H9 (cell line): ENCODE results near the gene FAM193A. TPM values are rescaled to one million over a fixed set of nuclear protein-coding genes. Genes with fewer than 3 reads are reported as not detected.

ENCODE experiments used
- DNase-seq: peaks from one replicate; pipeline ENCODE4 v3.0.0-alpha.2; 2017
- H2AFZ ChIP-seq: one replicate; pipeline ENCODE4 v1.6.1; 2013; ENCODE audit warnings: mild to moderate bottlenecking, low read length, control low read depth, moderate library complexity
- H2AK5ac ChIP-seq: 2 replicates; pipeline ENCODE4 v1.6.1; 2013; ENCODE audit warnings: low read length, control low read depth, mixed read lengths; ENCODE audit not compliant: insufficient read length
- H2BK120ac ChIP-seq: one replicate; pipeline ENCODE4 v1.6.1; 2013; ENCODE audit warnings: low read depth, mild to moderate bottlenecking, low read length, control low read depth, inconsistent platforms; ENCODE audit not compliant: poor library complexity, severe bottlenecking
- H2BK12ac ChIP-seq: 2 replicates; pipeline ENCODE4 v1.6.1; 2013; ENCODE audit warnings: low read length, control low read depth, mixed read lengths, low read depth; ENCODE audit not compliant: insufficient read length
- H2BK15ac ChIP-seq: 2 replicates; pipeline ENCODE4 v1.6.1; 2013; ENCODE audit warnings: low read depth, low read length, control low read depth
- H2BK20ac ChIP-seq: one replicate; pipeline ENCODE4 v1.6.1; 2013; ENCODE audit warnings: low read depth, mild to moderate bottlenecking, low read length, control low read depth, inconsistent platforms; ENCODE audit not compliant: poor library complexity, severe bottlenecking
- H2BK5ac ChIP-seq: 2 replicates; pipeline ENCODE4 v1.6.1; 2013; ENCODE audit warnings: low read length, control low read depth, mixed read lengths; ENCODE audit not compliant: insufficient read length
- H3K14ac ChIP-seq: 2 replicates; pipeline ENCODE4 v1.6.1; 2013; ENCODE audit warnings: low read length, control low read depth; ENCODE audit not compliant: insufficient read depth
- H3K18ac ChIP-seq: 2 replicates; pipeline ENCODE4 v1.6.1; 2013; ENCODE audit warnings: low read depth, mild to moderate bottlenecking, mixed read lengths, low read length, control low read depth; ENCODE audit not compliant: insufficient read length
- H3K23ac ChIP-seq: 2 replicates; pipeline ENCODE4 v1.6.1; 2013; ENCODE audit warnings: low read length, control low read depth, mixed read lengths, low read depth; ENCODE audit not compliant: insufficient read length
- H3K23me2 ChIP-seq: 2 replicates; pipeline ENCODE4 v1.6.1; 2013; ENCODE audit warnings: low read depth, mild to moderate bottlenecking, mixed read lengths, low read length, control low read depth; ENCODE audit not compliant: insufficient read length, poor library complexity, severe bottlenecking
- H3K27ac ChIP-seq: 2 replicates; pipeline ENCODE4 v1.5.1; 2013; ENCODE audit warnings: low read length, control low read depth, mixed read lengths, low read depth; ENCODE audit not compliant: insufficient read length
- H3K27me3 ChIP-seq: 2 replicates; pipeline ENCODE4 v1.6.1; 2013; ENCODE audit warnings: low read length, control low read depth, inconsistent platforms; ENCODE audit not compliant: insufficient read depth
- H3K4ac ChIP-seq: 2 replicates; pipeline ENCODE4 v1.6.1; 2013; ENCODE audit warnings: low read depth, mild to moderate bottlenecking, control low read depth, inconsistent platforms, low read length, moderate library complexity
- H3K4me1 ChIP-seq: 2 replicates; pipeline ENCODE4 v1.6.1; 2013; ENCODE audit warnings: low read length, control low read depth, inconsistent platforms; ENCODE audit not compliant: insufficient read depth
- H3K4me2 ChIP-seq: 2 replicates; pipeline ENCODE4 v1.6.1; 2013; ENCODE audit warnings: low read length, control low read depth, mixed read lengths; ENCODE audit not compliant: insufficient read length, insufficient read depth
- H3K56ac ChIP-seq: 2 replicates; pipeline ENCODE4 v1.6.1; 2013; ENCODE audit warnings: low read depth, mild to moderate bottlenecking, mixed read lengths, low read length, control low read depth; ENCODE audit not compliant: insufficient read length
- H3K79me1 ChIP-seq: 2 replicates; pipeline ENCODE4 v1.6.1; 2013; ENCODE audit warnings: low read depth, mild to moderate bottlenecking, moderate library complexity, low read length, control low read depth, inconsistent platforms; ENCODE audit not compliant: insufficient read depth, poor library complexity, severe bottlenecking
- H3K79me2 ChIP-seq: 2 replicates; pipeline ENCODE4 v1.6.1; 2013; ENCODE audit warnings: low read length, control low read depth, inconsistent platforms; ENCODE audit not compliant: insufficient read depth
- H3K9ac ChIP-seq: 2 replicates; pipeline ENCODE4 v1.6.1; 2013; ENCODE audit warnings: low read length, control low read depth, mixed read lengths; ENCODE audit not compliant: insufficient read length; ENCODE audit errors: extremely low read depth
- H3K9me3 ChIP-seq: one replicate; pipeline ENCODE4 v1.6.1; 2013; ENCODE audit warnings: low read depth, low read length, inconsistent platforms; ENCODE audit not compliant: control insufficient read depth
- H3T11ph ChIP-seq: one replicate; pipeline ENCODE4 v1.6.1; 2013; ENCODE audit warnings: mild to moderate bottlenecking, low read length, control low read depth, inconsistent platforms
- H4K20me1 ChIP-seq: one replicate; pipeline ENCODE4 v1.6.1; 2013; ENCODE audit not compliant: control insufficient read depth, insufficient read length, insufficient read depth
- H4K5ac ChIP-seq: 2 replicates; pipeline ENCODE4 v1.6.1; 2013; ENCODE audit warnings: low read depth, mild to moderate bottlenecking, mixed read lengths, low read length, control low read depth; ENCODE audit not compliant: insufficient read length
- H4K8ac ChIP-seq: replicated peaks from 2 replicates; pipeline ENCODE4 v1.6.1; 2013; ENCODE audit warnings: low read length, control low read depth, mixed read lengths, low read depth; ENCODE audit not compliant: insufficient read length
- H4K91ac ChIP-seq: 2 replicates; pipeline ENCODE4 v1.6.1; 2013; ENCODE audit warnings: low read depth, mild to moderate bottlenecking, moderate library complexity, mixed read lengths, low read length, control low read depth; ENCODE audit not compliant: insufficient read length
- H3K27ac Mint-ChIP-seq, 3 experiments: 2 replicates in 2 of 3; 3 replicates in 1 of 3; pipeline ENCODE4 v1.8.0; 2020 to 2021; ENCODE audit warnings: mixed read lengths in 3 of 3, mild to moderate bottlenecking in 1 of 3, moderate library complexity in 1 of 3
- H3K27me3 Mint-ChIP-seq: 2 replicates; pipeline ENCODE4 v1.8.0; 2021; ENCODE audit warnings: low read depth, mild to moderate bottlenecking, moderate library complexity, mixed read lengths
- H3K36me3 Mint-ChIP-seq, 3 experiments: 2 replicates in 2 of 3; 3 replicates in 1 of 3; pipeline ENCODE4 v1.8.0; 2020 to 2021; ENCODE audit warnings: low read depth in 3 of 3, mixed read lengths in 3 of 3; ENCODE audit not compliant: insufficient read depth in 1 of 3
- H3K4me1 Mint-ChIP-seq, 2 experiments: 2 replicates each; pipeline ENCODE4 v1.8.0; 2020; ENCODE audit warnings: mixed read lengths in 2 of 2
- H3K4me3 Mint-ChIP-seq, 2 experiments: 2 replicates in 1 of 2; 3 replicates in 1 of 2; pipeline ENCODE4 v1.8.0; 2020 to 2021; ENCODE audit warnings: mild to moderate bottlenecking in 2 of 2, mixed read lengths in 2 of 2, moderate library complexity in 1 of 2
- H3K9me3 Mint-ChIP-seq, 2 experiments: 2 replicates in 1 of 2; 3 replicates in 1 of 2; pipeline ENCODE4 v1.8.0; 2020; ENCODE audit warnings: mild to moderate bottlenecking in 2 of 2, mixed read lengths in 2 of 2, moderate library complexity in 1 of 2
- CTCF ChIP-seq: fragments of 200-600 bp; sonication (generic); conservative IDR thresholded peaks from 3 replicates; pipeline ENCODE4 v1.8.0; 2021; ENCODE audit warnings: antibody characterized with exemption, mild to moderate bottlenecking
- WGBS: extraction: QIAGEN DNeasy Blood & Tissue Kit; methylation state at CpG from one replicate; pipeline ENCODE4 v1.1.7; 2013; ENCODE audit warnings: missing lambda C conversion rate, low lambda C conversion rate, mixed read lengths; ENCODE audit not compliant: insufficient read length; ENCODE audit errors: extremely low coverage; 5-methylcytosine and 5-hydroxymethylcytosine counted together
- total RNA-seq: library from RNA; stranded (reverse); gene quantifications from 2 replicates; pipeline ENCODE4 v1.2.1, GENCODE V29; 2021

FAM193A gene
- total RNA-seq, 1 experiment from 2014 or later, result 36.9 TPM

GRCh38 chr4:2685541-2685940, 149.1 kb downstream of the FAM193A start:
- Histone ChIP-seq H3K4me2 (no peak overlapping the region), H4K91ac (no peak overlapping the region), H3K27me3 (no peaks in the 10 kb centered on the region), H4K8ac (no peak overlapping the region), H3K23ac (no peak overlapping the region), H3K4ac (no peak overlapping the region), H3K27ac (no peak overlapping the region), H4K5ac (no peak overlapping the region), H2AK5ac (no peak overlapping the region), H3K9me3 (no peaks in the 10 kb centered on the region), H3K9ac (no peak overlapping the region), H3K79me2 (no peaks in the 10 kb centered on the region), H4K20me1 (no peaks in the 10 kb centered on the region), H3K23me2 (no peaks in the 10 kb centered on the region), H3K56ac (no peak overlapping the region), H3K18ac (no peak overlapping the region), H2BK5ac (no peak overlapping the region), H2BK12ac (no peak overlapping the region), H3K14ac (no peak overlapping the region), H3K4me1 (no peaks in the 10 kb centered on the region), H2AFZ (no peak overlapping the region), H2BK20ac (no peak overlapping the region), H3T11ph (no peak overlapping the region), H2BK15ac (no peak overlapping the region), H2BK120ac (no peak overlapping the region), H3K79me1 (no peaks in the 10 kb centered on the region)
- no CpG with 5 or more reads among the region's 8 CpGs for WGBS
- H3K4me3 Mint-ChIP-seq, result no peak overlapping the region
- no peak for DNase-seq
- H3K4me1 Mint-ChIP-seq, result no peaks in the 10 kb centered on the region
- TF ChIP-seq CTCF, result no peak
- peak overlapping the region in 1 of 3 experiments; percentile 34; a peak in 1 of 7 replicates for H3K27ac Mint-ChIP-seq
- H3K9me3 Mint-ChIP-seq, result no peaks in the 10 kb centered on the region
- peaks cover 20 to 74% (median 65%) of the 10 kb centered on the region in 3 experiments; a peak in 6 of 7 replicates for H3K36me3 Mint-ChIP-seq
- no peaks in the 10 kb centered on the region for H3K27me3 Mint-ChIP-seq
